Mesenchymal stem cell (in vitro differentiated cells and primary cell): ENCODE measurements around the gene NIFK.

Experiments used
- DNase-seq: peaks from one replicate; pipeline ENCODE4 v3.0.0-alpha.2; 2013
- H2AFZ ChIP-seq: one replicate; pipeline ENCODE4 v1.6.1; 2013; ENCODE audit warnings: low read depth, mild to moderate bottlenecking, control low read depth, inconsistent platforms, low read length, moderate library complexity
- H2AK5ac ChIP-seq: 2 replicates; pipeline ENCODE4 v1.6.1; 2013; ENCODE audit warnings: low read length, moderate library complexity, mild to moderate bottlenecking, inconsistent platforms; ENCODE audit not compliant: severe bottlenecking
- H2BK120ac ChIP-seq: one replicate; pipeline ENCODE4 v1.6.1; 2013; ENCODE audit warnings: low read depth, mild to moderate bottlenecking, inconsistent platforms, low read length, moderate library complexity
- H2BK12ac ChIP-seq, 2 experiments: one replicate each; pipeline ENCODE4 v1.6.1; 2013; ENCODE audit warnings: inconsistent platforms in 2 of 2, low read length in 2 of 2, mild to moderate bottlenecking in 2 of 2, moderate library complexity in 2 of 2, control low read depth in 1 of 2
- H2BK15ac ChIP-seq: one replicate; pipeline ENCODE4 v1.6.1; 2013; ENCODE audit warnings: mild to moderate bottlenecking, low read depth, inconsistent platforms; ENCODE audit not compliant: poor library complexity, severe bottlenecking
- H2BK5ac ChIP-seq: 2 replicates; pipeline ENCODE4 v1.6.1; 2013; ENCODE audit warnings: low read depth, mild to moderate bottlenecking, low read length, control low read depth, inconsistent platforms; ENCODE audit not compliant: poor library complexity, severe bottlenecking
- H3K14ac ChIP-seq, 2 experiments: one replicate each; pipeline ENCODE4 v1.6.1; 2013; ENCODE audit warnings: inconsistent platforms in 2 of 2, low read length in 2 of 2, control low read depth in 1 of 2, mild to moderate bottlenecking in 1 of 2, moderate library complexity in 1 of 2
- H3K18ac ChIP-seq, 2 experiments: one replicate each; pipeline ENCODE4 v1.6.1; 2013; ENCODE audit warnings: inconsistent platforms in 2 of 2, low read length in 2 of 2, control low read depth in 1 of 2, low read depth in 1 of 2, mild to moderate bottlenecking in 1 of 2
- H3K23ac ChIP-seq, 2 experiments: one replicate each; pipeline ENCODE4 v1.6.1; 2013; ENCODE audit warnings: inconsistent platforms in 2 of 2, low read length in 2 of 2, mild to moderate bottlenecking in 2 of 2, moderate library complexity in 2 of 2, control low read depth in 1 of 2
- H3K27ac ChIP-seq: 2 replicates; pipeline ENCODE4 v1.5.1; 2013; ENCODE audit warnings: mild to moderate bottlenecking, moderate library complexity, low read length, control low read depth, inconsistent platforms; ENCODE audit not compliant: poor library complexity, severe bottlenecking
- H3K27me3 ChIP-seq, 2 experiments: 2 replicates each; pipeline versions ENCODE4 v1.6.1 to v1.7.0; 2013; ENCODE audit warnings: low read length in 2 of 2, mild to moderate bottlenecking in 2 of 2, moderate library complexity in 2 of 2, control low read depth in 1 of 2, inconsistent platforms in 1 of 2; ENCODE audit not compliant: control insufficient read depth in 1 of 2, insufficient read depth in 1 of 2
- H3K36me3 ChIP-seq, 2 experiments: 2 replicates each; pipeline versions ENCODE4 v1.6.1 to v1.7.0; 2013; ENCODE audit warnings: low read length in 2 of 2, control low read depth in 1 of 2, inconsistent platforms in 1 of 2, low read depth in 1 of 2, mild to moderate bottlenecking in 1 of 2; ENCODE audit not compliant: insufficient read depth in 2 of 2, control insufficient read depth in 1 of 2
- H3K4ac ChIP-seq, 2 experiments: one replicate each; pipeline ENCODE4 v1.6.1; 2013; ENCODE audit warnings: inconsistent platforms in 2 of 2, low read length in 2 of 2, mild to moderate bottlenecking in 2 of 2, moderate library complexity in 2 of 2, control low read depth in 1 of 2, low read depth in 1 of 2
- H3K4me1 ChIP-seq: 2 replicates; pipeline ENCODE4 v1.6.1; 2013; ENCODE audit warnings: low read depth, low read length, control low read depth; ENCODE audit not compliant: control insufficient read depth, insufficient read depth
- H3K4me2 ChIP-seq: 2 replicates; pipeline ENCODE4 v1.6.1; 2013; ENCODE audit warnings: low read length, mild to moderate bottlenecking, inconsistent platforms; ENCODE audit not compliant: poor library complexity, severe bottlenecking
- H3K4me3 ChIP-seq, 2 experiments: 2 replicates each; pipeline versions ENCODE4 v1.5.1 to v1.7.0; 2013; ENCODE audit warnings: low read length in 2 of 2, mild to moderate bottlenecking in 2 of 2, control low read depth in 1 of 2, low read depth in 1 of 2; ENCODE audit not compliant: insufficient read depth in 1 of 2
- H3K79me1 ChIP-seq: replicated peaks from 2 replicates; pipeline ENCODE4 v1.6.1; 2013; ENCODE audit warnings: mild to moderate bottlenecking, control low read depth, low read length, inconsistent platforms; ENCODE audit not compliant: poor library complexity, severe bottlenecking
- H3K9ac ChIP-seq: 2 replicates; pipeline ENCODE4 v1.7.0; 2013; ENCODE audit warnings: mild to moderate bottlenecking, low read length, moderate library complexity
- H3K9me3 ChIP-seq: 2 replicates; pipeline ENCODE4 v1.7.0; 2013; ENCODE audit warnings: mild to moderate bottlenecking, low read length; ENCODE audit not compliant: control insufficient read depth
- H4K8ac ChIP-seq: one replicate; pipeline ENCODE4 v1.6.1; 2013; ENCODE audit warnings: inconsistent platforms, mild to moderate bottlenecking, low read length, moderate library complexity
- H4K91ac ChIP-seq: one replicate; pipeline ENCODE4 v1.6.1; 2013; ENCODE audit warnings: mild to moderate bottlenecking, low read length, inconsistent platforms
- WGBS: methylation state at CpG from one replicate; pipeline ENCODE4 v1.1.7; 2013; ENCODE audit warnings: mixed read lengths; 5-methylcytosine and 5-hydroxymethylcytosine counted together

Gene NIFK

DNA sequence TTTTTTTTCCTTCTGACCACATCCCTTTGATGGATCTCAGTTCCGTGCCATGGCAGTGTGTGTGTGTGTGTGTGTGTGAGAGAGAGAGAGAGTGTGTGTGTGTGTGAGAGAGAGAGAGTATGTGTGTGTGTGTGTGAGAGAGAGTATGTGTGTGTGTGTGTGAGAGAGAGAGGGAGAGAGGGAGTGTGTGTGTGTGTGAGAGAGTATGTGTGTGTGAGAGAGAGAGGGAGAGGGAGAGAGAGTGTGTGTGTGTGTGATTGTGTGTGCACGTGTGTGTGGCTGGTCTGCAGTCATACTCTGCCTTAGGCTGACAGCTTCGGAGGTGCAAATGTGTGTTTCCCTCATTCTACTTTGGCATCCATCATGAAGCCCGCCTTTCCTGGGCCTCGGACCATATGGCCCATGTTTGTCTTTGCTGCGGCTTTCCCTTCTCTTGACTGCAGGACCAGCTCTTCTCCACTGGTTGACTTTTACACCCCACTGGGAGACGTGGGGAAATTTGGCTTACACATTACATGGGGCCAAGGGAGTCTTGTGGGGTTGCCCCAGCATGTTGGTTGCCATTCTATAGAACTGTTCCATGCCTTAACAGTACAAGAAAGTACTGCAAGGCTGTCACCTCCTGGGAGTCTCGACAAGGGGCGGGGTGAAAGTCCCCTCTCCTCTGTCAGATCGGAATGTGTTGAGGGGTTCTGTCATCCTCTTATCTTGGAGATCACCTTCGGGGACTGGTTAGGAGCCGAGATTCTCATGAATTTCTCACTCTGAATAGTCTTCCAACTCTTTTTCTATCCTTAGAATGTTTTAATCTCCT, 40.4 kb upstream of the NIFK start:
- H3K79me1 ChIP-seq: no peaks in the 10 kb centered on the region
- no peak overlapping the region for H3K27ac ChIP-seq
- H3K14ac ChIP-seq: no peak overlapping the region
- peak overlapping the region; percentile 78 for H2AK5ac ChIP-seq
- peak overlapping the region; percentile 35 for H4K91ac ChIP-seq
- H3K4ac ChIP-seq: no peak overlapping the region
- peaks cover 19% of the 10 kb centered on the region for H3K4me1 ChIP-seq
- no peak overlapping the region for H2BK12ac ChIP-seq
- H3K27me3 ChIP-seq: peaks cover 12 to 23% of the 10 kb centered on the region in 2 experiments
- no peaks in the 10 kb centered on the region for H3K9me3 ChIP-seq
- H3K9ac ChIP-seq: no peak overlapping the region
- no peak overlapping the region for H3K23ac ChIP-seq
- no peak overlapping the region for H2AFZ ChIP-seq
- no peak overlapping the region for H3K4me2 ChIP-seq
- H3K18ac ChIP-seq: no peak overlapping the region
- H3K4me3 ChIP-seq: no peak overlapping the region
- H2BK5ac ChIP-seq: no peak overlapping the region
- no peak for DNase-seq
- peak overlapping the region; percentile 37 for H2BK15ac ChIP-seq
- no peak overlapping the region for H4K8ac ChIP-seq
- WGBS: 85% methylated on average over 10 of the region's 12 CpGs
- H3K36me3 ChIP-seq: no peaks in the 10 kb centered on the region
- no peak overlapping the region for H2BK120ac ChIP-seq

DNA sequence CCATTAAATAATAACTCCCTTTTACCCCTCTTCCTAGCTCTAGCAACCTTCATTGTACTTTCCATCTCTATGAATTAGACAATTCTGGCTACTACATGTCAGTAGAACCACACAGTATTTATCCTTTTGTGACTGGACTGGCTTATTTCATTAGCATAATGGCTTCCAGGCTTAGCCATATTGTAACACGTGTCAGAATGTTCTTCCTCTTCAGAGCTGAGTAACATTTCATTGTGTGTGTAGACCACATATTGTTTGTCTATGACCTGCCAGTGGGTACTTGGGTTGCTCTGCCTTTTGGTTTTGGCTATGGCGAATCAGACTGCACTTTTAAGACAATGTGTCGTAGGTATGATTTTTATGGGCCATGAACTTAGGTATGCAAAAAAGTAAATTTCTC, 39.7 kb upstream of the NIFK start:
- Histone ChIP-seq H2BK12ac (no peak overlapping the region), H3K9me3 (no peaks in the 10 kb centered on the region), H2BK5ac (no peak overlapping the region), H2BK15ac (no peak overlapping the region), H2AFZ (no peak overlapping the region), H3K18ac (no peak overlapping the region), H3K23ac (no peak overlapping the region), H4K91ac (no peak overlapping the region), H3K4me3 (no peak overlapping the region), H3K36me3 (no peaks in the 10 kb centered on the region), H3K4me1 (peaks cover 24% of the 10 kb centered on the region), H2BK120ac (no peak overlapping the region), H3K4ac (no peak overlapping the region), H4K8ac (no peak overlapping the region), H3K27me3 (peaks cover 7 to 23% of the 10 kb centered on the region in 2 experiments), H3K27ac (no peak overlapping the region), H2AK5ac (peak overlapping the region; percentile 71), H3K4me2 (no peak overlapping the region), H3K79me1 (no peaks in the 10 kb centered on the region), H3K14ac (no peak overlapping the region), H3K9ac (no peak overlapping the region)
- DNase-seq: no peak
- 88% methylated on average over 1 of the region's 3 CpGs for WGBS

DNA sequence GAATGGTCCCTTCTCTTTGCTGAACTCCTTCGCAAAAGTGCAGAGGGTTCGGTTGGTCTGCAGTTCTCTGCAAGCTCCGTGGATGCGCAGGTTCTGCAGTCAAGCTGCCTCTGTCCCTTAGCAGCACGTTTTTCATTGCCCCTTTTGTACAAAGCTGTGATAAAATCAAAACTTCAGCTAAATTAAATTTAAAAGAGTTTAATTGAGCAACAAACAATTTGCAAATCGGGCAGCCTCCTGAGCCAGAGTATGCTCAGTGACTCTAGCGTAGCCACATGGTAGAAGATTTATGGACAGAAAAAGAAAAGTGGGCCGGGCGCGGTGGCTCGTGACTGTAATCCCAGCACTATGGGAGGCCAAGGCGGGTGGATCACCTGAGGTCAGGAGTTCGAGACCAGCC, 37.6 kb upstream of the NIFK start:
- 95% methylated on average over 10 of the region's 13 CpGs for WGBS
- H2AK5ac ChIP-seq: no peak overlapping the region
- H3K4me3 ChIP-seq: no peak overlapping the region
- peaks cover 24% of the 10 kb centered on the region for H3K4me1 ChIP-seq
- no peak overlapping the region for H2BK12ac ChIP-seq
- no peaks in the 10 kb centered on the region for H3K79me1 ChIP-seq
- peaks cover 6 to 23% of the 10 kb centered on the region in 2 experiments for H3K27me3 ChIP-seq
- no peak for DNase-seq
- no peak overlapping the region for H2AFZ ChIP-seq
- H3K4ac ChIP-seq: no peak overlapping the region
- no peak overlapping the region for H4K8ac ChIP-seq
- no peak overlapping the region for H4K91ac ChIP-seq
- no peaks in the 10 kb centered on the region for H3K9me3 ChIP-seq
- no peak overlapping the region for H2BK120ac ChIP-seq
- no peak overlapping the region for H3K14ac ChIP-seq
- H3K27ac ChIP-seq: no peak overlapping the region
- no peak overlapping the region for H3K23ac ChIP-seq
- H3K4me2 ChIP-seq: no peak overlapping the region
- H3K9ac ChIP-seq: no peak overlapping the region
- no peak overlapping the region for H3K18ac ChIP-seq
- peaks cover 0 to 7% of the 10 kb centered on the region in 2 experiments for H3K36me3 ChIP-seq
- no peak overlapping the region for H2BK5ac ChIP-seq
- H2BK15ac ChIP-seq: no peak overlapping the region

DNA sequence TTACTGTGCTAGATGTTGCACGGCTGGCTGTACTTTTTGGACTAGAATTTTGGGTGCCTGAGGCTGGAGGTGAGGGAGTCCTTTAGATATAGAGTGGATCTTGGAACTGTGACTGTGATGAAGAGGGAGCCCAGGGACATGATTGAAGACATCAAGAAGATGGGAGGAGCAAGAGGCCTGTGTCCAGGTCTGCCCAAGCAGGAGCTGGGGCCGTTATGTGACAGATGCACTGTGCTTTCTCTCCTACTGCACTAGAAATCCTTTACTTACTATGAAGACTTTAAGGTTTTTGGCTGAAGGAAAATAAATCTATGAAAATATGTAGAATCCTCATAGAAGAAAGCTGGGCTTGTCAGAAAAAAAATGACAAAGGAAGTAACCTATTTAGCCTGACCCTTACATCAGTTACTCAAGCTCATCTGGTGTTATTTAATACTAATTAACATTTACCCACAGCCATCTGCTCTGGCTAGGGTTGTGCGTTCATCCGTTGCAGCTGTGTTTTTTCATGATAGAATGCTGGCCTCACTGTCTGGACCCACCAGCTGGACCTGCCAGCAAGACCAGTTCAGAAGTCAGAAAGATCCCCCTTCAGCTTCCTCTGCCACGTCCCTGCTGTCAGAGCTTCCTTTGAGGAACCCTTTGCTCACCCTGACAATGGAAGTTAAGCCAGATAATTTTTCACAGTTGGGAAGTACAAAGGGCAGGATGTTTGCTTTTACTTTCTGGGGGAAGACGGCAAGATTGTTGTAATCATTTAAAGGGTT, 35.5 kb upstream of the NIFK start:
- Histone ChIP-seq H3K27ac (peak overlapping the region; percentile 62), H3K18ac (no peak overlapping the region), H3K4me1 (peaks cover 15% of the 10 kb centered on the region), H3K79me1 (no peaks in the 10 kb centered on the region), H3K4me2 (no peak overlapping the region), H2BK15ac (no peak overlapping the region), H2AK5ac (peak overlapping the region; percentile 13), H4K91ac (no peak overlapping the region), H3K9ac (no peak overlapping the region), H4K8ac (no peak overlapping the region), H2AFZ (no peak overlapping the region), H2BK12ac (no peak overlapping the region), H3K27me3 (peaks cover 0 to 2% of the 10 kb centered on the region in 2 experiments), H2BK5ac (no peak overlapping the region), H3K14ac (no peak overlapping the region), H3K4me3 (no peak overlapping the region), H3K23ac (no peak overlapping the region), H2BK120ac (no peak overlapping the region), H3K36me3 (peaks cover 3 to 20% of the 10 kb centered on the region in 2 experiments), H3K9me3 (no peaks in the 10 kb centered on the region), H3K4ac (no peak overlapping the region)
- DNase-seq: no peak
- WGBS: 79% methylated on average over 4 of the region's 6 CpGs
